Measurements from ENCODE around the gene LYZL4.

Gene LYZL4

DNA sequence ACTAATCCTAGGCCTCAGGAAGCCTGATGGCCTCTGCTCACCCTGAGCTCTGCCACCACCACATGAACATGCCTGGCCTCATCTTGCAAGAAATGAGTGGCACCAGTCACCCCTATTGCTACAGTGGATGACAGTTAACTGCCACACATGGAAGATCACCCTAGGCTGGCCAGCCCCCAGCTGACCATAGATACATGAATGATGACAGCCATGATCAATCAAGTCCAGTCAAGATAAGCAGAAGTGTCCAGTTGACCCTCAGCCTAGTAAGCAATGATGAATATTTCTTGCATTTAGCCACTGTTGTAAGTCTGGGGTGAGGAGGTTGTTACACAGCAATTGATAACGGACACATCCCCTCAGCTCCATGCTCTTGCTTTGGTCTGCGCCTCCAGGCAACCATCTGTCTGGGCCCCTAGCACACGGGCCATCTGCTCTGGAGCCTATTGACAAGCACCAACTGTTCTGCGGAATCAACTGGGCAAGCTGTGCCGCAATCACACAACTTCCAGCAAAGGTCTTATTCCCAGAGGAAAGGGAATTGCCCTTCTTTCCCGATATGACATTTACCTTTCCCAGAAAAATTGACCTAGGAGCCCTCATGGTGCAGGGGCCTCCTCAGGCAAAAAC, 2.2 kb upstream of the LYZL4 start:
- in situ Hi-C loops (cut with MboI; ENCODE audit: low pct_unique_long_range_greater_than_20kb, low sequenced_read_pairs, unreplicated experiment) = no loop called here
- TF ChIP-seq, protein P1, sequence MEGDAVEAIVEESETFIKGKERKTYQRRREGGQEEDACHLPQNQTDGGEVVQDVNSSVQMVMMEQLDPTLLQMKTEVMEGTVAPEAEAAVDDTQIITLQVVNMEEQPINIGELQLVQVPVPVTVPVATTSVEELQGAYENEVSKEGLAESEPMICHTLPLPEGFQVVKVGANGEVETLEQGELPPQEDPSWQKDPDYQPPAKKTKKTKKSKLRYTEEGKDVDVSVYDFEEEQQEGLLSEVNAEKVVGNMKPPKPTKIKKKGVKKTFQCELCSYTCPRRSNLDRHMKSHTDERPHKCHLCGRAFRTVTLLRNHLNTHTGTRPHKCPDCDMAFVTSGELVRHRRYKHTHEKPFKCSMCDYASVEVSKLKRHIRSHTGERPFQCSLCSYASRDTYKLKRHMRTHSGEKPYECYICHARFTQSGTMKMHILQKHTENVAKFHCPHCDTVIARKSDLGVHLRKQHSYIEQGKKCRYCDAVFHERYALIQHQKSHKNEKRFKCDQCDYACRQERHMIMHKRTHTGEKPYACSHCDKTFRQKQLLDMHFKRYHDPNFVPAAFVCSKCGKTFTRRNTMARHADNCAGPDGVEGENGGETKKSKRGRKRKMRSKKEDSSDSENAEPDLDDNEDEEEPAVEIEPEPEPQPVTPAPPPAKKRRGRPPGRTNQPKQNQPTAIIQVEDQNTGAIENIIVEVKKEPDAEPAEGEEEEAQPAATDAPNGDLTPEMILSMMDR (IDR thresholded peaks at IDR 0.05; ENCODE audit: extremely low read depth, insufficient read depth, missing control alignments) = no peak
- DNase-seq (ENCODE audit: low spot score) = no peak

- TF ChIP-seq, protein P1 (IDR thresholded peaks at IDR 0.05; ENCODE audit: extremely low read depth, insufficient read depth, missing control alignments) = no peak
- in situ Hi-C loops (cut with MboI; ENCODE audit: low pct_unique_long_range_greater_than_20kb, low sequenced_read_pairs, unreplicated experiment) = no loop called here
Measured at GRCh38 chr3:42411429-42411828, 1.0 kb upstream of the LYZL4 start.

GRCh38 chr3:42408156-42408555, 2.3 kb downstream of the LYZL4 start:
- in situ Hi-C loops (cut with MboI; ENCODE audit: low pct_unique_long_range_greater_than_20kb, low sequenced_read_pairs, unreplicated experiment) = no loop called here
- DNase-seq (ENCODE audit: low spot score) = no peak

More at GRCh38 chr3:42411429-42411828, 1.0 kb upstream of the LYZL4 start:
- no peak for DNase-seq (ENCODE audit: low spot score)

DNA sequence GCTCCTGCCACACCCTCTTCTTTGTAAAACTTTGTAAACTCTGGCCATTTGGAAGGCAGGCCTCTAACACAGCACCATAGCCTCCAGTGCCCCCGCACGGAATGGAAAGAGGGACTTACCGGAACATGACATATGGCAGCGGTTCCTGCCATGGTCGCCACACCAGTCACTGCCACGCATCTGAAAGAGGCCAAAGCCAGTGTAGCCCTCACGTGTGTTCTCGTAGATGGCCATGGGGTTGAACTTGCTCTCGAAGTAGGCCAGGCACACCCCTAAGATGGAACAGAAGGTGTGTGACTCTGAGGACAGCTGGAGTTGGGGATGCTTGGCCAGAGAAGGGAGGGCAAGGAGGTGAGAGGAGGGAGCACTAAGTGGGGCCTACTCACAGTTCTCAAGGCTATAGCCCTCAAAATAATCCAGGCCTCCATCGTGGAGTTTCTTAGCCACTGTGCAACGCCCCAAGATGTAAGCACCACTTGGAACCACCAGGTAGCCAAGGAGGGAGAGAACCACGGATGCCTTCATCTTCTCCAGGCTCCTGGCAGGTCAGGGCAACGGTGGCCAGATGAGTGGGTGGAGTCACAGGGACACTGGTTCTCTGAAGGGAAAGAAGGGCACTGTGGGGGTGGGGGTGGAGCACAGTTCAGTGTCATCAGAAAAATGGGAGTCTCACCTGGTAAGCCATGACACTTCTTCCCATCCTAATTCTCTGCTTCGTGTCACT, 3.5 kb downstream of the LYZL4 start:
- DNase-seq (ENCODE audit: low spot score) = no peak
- in situ Hi-C loops (cut with MboI; ENCODE audit: low pct_unique_long_range_greater_than_20kb, low sequenced_read_pairs, unreplicated experiment) = no loop called here
- TF ChIP-seq, protein P1 (IDR thresholded peaks at IDR 0.05; ENCODE audit: extremely low read depth, insufficient read depth, missing control alignments) = no peak

More at GRCh38 chr3:42408156-42408555, 2.3 kb downstream of the LYZL4 start:
- TF ChIP-seq, protein P1 (IDR thresholded peaks at IDR 0.05; ENCODE audit: extremely low read depth, insufficient read depth, missing control alignments) = no peak

- DNase-seq (ENCODE audit: low spot score) = no peak
- TF ChIP-seq, protein P1 (IDR thresholded peaks at IDR 0.05; ENCODE audit: extremely low read depth, insufficient read depth, missing control alignments) = no peak
- in situ Hi-C loops (cut with MboI; ENCODE audit: low pct_unique_long_range_greater_than_20kb, low sequenced_read_pairs, unreplicated experiment) = no loop called here
Measured at GRCh38 chr3:42405857-42406256, 4.6 kb downstream of the LYZL4 start.

DNA sequence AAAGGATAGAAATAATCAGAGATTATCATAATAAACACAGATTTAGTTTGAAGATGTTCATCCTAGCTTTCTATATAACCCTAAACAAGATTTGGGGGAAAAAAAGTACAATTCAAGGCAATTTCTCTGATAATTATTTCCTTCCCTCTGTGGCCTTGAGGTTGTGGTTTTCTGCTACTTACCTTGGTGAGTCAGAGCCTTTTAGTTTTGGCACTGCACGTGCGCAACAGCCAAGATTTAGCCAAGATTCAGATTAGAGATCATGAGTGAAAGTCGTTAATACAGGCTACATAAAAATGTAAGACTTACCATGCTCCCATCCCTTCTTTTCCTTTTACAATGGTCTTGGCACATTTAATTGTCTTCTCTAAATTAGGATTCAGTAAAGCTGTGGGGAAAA, 6.7 kb downstream of the LYZL4 start:
- TF ChIP-seq, protein P1 (IDR thresholded peaks at IDR 0.05; ENCODE audit: extremely low read depth, insufficient read depth, missing control alignments) = no peak
- no peak for DNase-seq (ENCODE audit: low spot score)
- in situ Hi-C loops (cut with MboI; ENCODE audit: low pct_unique_long_range_greater_than_20kb, low sequenced_read_pairs, unreplicated experiment) = no loop called here

All from GM13977 (cell line).